A673 (cell line): ENCODE measurements around the gene CYP1A2. TPM values are rescaled to one million over a fixed set of nuclear protein-coding genes. Genes with fewer than 3 reads are reported as not detected.

Experiments used
- BruUV-seq: library from RNA; stranded (reverse); fragments of 400-500 nt; replicated peaks from 2 replicates; lab custom pipeline; 2021; lab: Mats Ljungman, UMichigan
- CTCF ChIA-PET: fragments of 300-600 bp; sonication (Branson Sonifier 250); formaldehyde crosslinking; loops from one replicate; lab custom pipeline; 2022; ENCODE audit warnings: antibody characterized with exemption; lab: Charles Lee
- POLR2A ChIA-PET: fragments of 300-600 bp; sonication (Branson Sonifier 250); formaldehyde crosslinking; loops from one replicate; lab custom pipeline; 2022; ENCODE audit warnings: antibody characterized with exemption; ENCODE audit not compliant: low non-redundant PET; lab: Charles Lee
- DNase-seq: peaks from one replicate; pipeline ENCODE4 v3.0.0-alpha.2; 2015; ENCODE audit warnings: low spot score
- H3K27ac ChIP-seq: fragments of 200-600 bp; sonication (generic); 2 replicates; pipeline ENCODE4 v1.5.1; 2016; ENCODE audit warnings: mixed run types, low read depth, mild to moderate bottlenecking, mixed read lengths, antibody characterized with exemption, low read length; ENCODE audit not compliant: poor library complexity, severe bottlenecking
- H3K27me3 ChIP-seq: fragments of 200-600 bp; sonication (generic); replicated peaks from 2 replicates; pipeline ENCODE4 v1.6.1; 2017; ENCODE audit warnings: mixed run types, low read depth, mild to moderate bottlenecking, mixed read lengths, antibody characterized with exemption, low read length; ENCODE audit not compliant: insufficient read depth, poor library complexity
- H3K36me3 ChIP-seq: fragments of 200-600 bp; sonication (generic); 2 replicates; pipeline ENCODE4 v1.6.1; 2016; ENCODE audit warnings: mixed run types, mild to moderate bottlenecking, mixed read lengths, antibody characterized with exemption, low read length; ENCODE audit not compliant: insufficient read depth, poor library complexity, severe bottlenecking
- H3K4me1 ChIP-seq: fragments of 200-600 bp; sonication (generic); 2 replicates; pipeline ENCODE4 v1.6.1; 2017; ENCODE audit warnings: mixed run types, mild to moderate bottlenecking, mixed read lengths, antibody characterized with exemption, low read length; ENCODE audit not compliant: insufficient read depth, poor library complexity, severe bottlenecking
- H3K4me3 ChIP-seq: fragments of 200-600 bp; sonication (generic); 2 replicates; pipeline ENCODE4 v1.5.1; 2016; ENCODE audit warnings: low read depth, mixed run types, mild to moderate bottlenecking, mixed read lengths, low read length; ENCODE audit not compliant: poor library complexity, severe bottlenecking
- H3K9me3 ChIP-seq: fragments of 200-600 bp; sonication (generic); 2 replicates; pipeline ENCODE4 v1.6.1; 2016; ENCODE audit warnings: mixed run types, low read depth, mild to moderate bottlenecking, mixed read lengths, antibody characterized with exemption, low read length; ENCODE audit not compliant: poor library complexity, severe bottlenecking
- CTCF ChIP-seq: fragments of 300-800, 200-600 bp; sonication (generic); conservative IDR thresholded peaks from 2 replicates; pipeline ENCODE4 v1.5.1; 2017; ENCODE audit warnings: low read depth, mild to moderate bottlenecking, antibody characterized with exemption, low read length, moderate library complexity, mixed read lengths
- EZH2 ChIP-seq: fragments of 200-600 bp; sonication (generic); IDR thresholded peaks from 2 replicates; pipeline ENCODE4 v1.6.1; 2017; ENCODE audit warnings: borderline replicate concordance, low read depth, mild to moderate bottlenecking, mixed read lengths, antibody characterized with exemption, low read length; ENCODE audit not compliant: poor library complexity, severe bottlenecking
- intact Hi-C: fragments of 100-400 bp; cut with micrococcal nuclease; formaldehyde crosslinking; loops from one replicate; pipeline ENCODE4 v1.10.0; 2022; ENCODE audit not compliant: unreplicated experiment
- total RNA-seq: library from RNA; stranded (reverse); gene quantifications from 2 replicates; pipeline ENCODE4 v1.2.3, GENCODE V29; 2021

Gene CYP1A2
- total RNA-seq, 1 experiment from 2014 or later: not detected

- TF ChIP-seq CTCF: no peak
- ChIA-PET CTCF (interaction anchor here (0.6 kb wide), 1 partner anchor 898 kb away, joined by 3 read pairs; no protein-coding TSS in a partner anchor), POLR2A (interaction anchor here (0.6 kb wide), 1 partner anchor 1055 kb away, joined by 3 read pairs; no protein-coding TSS in a partner anchor)
- no peak for DNase-seq
- no peaks in the 10 kb centered on the region for H3K9me3 ChIP-seq
- intact Hi-C loops: no loop called here
- H3K27ac ChIP-seq: peak overlapping the region; percentile 44
- no peaks in the 10 kb centered on the region for H3K27me3 ChIP-seq
- H3K36me3 ChIP-seq: peaks cover 8% of the 10 kb centered on the region
- H3K4me1 ChIP-seq: peaks cover 61% of the 10 kb centered on the region
- BruUV-seq: no TSS peak
- no peak overlapping the region for H3K4me3 ChIP-seq
Measured at GRCh38 chr15:74788683-74789151, 40.1 kb downstream of the CYP1A2 start.

- Histone ChIP-seq H3K27ac (no peak overlapping the region), H3K36me3 (peaks cover 8% of the 10 kb centered on the region), H3K9me3 (no peaks in the 10 kb centered on the region), H3K27me3 (no peaks in the 10 kb centered on the region), H3K4me3 (no peak overlapping the region), H3K4me1 (peaks cover 56% of the 10 kb centered on the region)
- no peak for TF ChIP-seq EZH2
- TF ChIP-seq CTCF: no peak
- no peak for DNase-seq
- ChIA-PET POLR2A (no interaction called here), CTCF (no interaction called here)
- intact Hi-C loops: no loop called here
- BruUV-seq: no TSS peak
Measured at GRCh38 chr15:74789171-74789631, 40.6 kb downstream of the CYP1A2 start.

- H3K27me3 ChIP-seq: no peaks in the 10 kb centered on the region
- intact Hi-C loops: no loop called here
- no peak for TF ChIP-seq CTCF
- no peak for TF ChIP-seq EZH2
- BruUV-seq: no TSS peak
- peaks cover 8% of the 10 kb centered on the region for H3K36me3 ChIP-seq
- CTCF ChIA-PET: no interaction called here
- H3K9me3 ChIP-seq: no peaks in the 10 kb centered on the region
- H3K4me3 ChIP-seq: no peak overlapping the region
- peak overlapping the region; percentile 42 for H3K27ac ChIP-seq
- peaks cover 52% of the 10 kb centered on the region for H3K4me1 ChIP-seq
- DNase-seq: no peak
- POLR2A ChIA-PET: no interaction called here
Measured at GRCh38 chr15:74789741-74790079, 41.1 kb downstream of the CYP1A2 start.
